Subcutaneous adipose tissue (tissue), 4 donors: ENCODE measurements around the gene ABI1. TPM values are rescaled to one million over a fixed set of nuclear protein-coding genes. Genes with fewer than 3 reads are reported as not detected.

Experiments used
- CTCF ChIP-seq: fragments of 450-650 bp; IDR thresholded peaks from one replicate; pipeline ENCODE4 v1.5.1; 2016; ENCODE audit warnings: low read depth, mild to moderate bottlenecking, control low read depth, antibody characterized with exemption, moderate library complexity
- total RNA-seq, 4 donors: library from RNA; depleted of rRNA; stranded (reverse); fragments of >200 nt; gene quantifications; one replicate each; pipeline ENCODE4 v1.1.0, GENCODE V29; 2016

The ABI1 gene
- 10 to 100 TPM; 38.2 to 65.4 (median 48.1) TPM for total RNA-seq

GRCh38 chr10:26860443-26861204 lies at the start of gene ABI1:
Gene ABI1, minus strand, starts transcription at chr10:26860958. Its CDS starts 95 bp downstream, at chr10:26860863.
- TF ChIP-seq CTCF: no peak

DNA sequence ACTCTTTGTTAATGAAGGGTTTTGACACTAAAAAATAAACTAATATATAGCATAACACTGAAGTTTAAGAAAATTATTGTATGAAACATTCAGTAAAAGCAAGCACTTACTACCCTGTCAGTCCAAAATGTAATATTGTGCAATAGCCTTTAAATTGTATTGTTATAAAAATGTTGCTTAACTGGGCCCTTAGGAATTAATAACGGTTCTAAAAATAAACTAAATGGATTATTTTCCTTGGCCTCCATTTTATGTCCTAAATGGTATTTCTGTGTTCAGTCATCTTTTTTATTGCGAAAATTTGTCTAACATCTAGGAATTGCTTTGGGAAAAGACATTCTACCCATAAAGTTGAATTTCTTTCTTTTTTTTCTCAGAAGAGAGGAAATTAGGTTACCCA lies 49.0 kb upstream of the ABI1 start:
- TF ChIP-seq CTCF: no peak

- no peak for TF ChIP-seq CTCF
These were observed 42.9 kb upstream of the ABI1 start for GRCh38 chr10:26903431-26904217.

DNA sequence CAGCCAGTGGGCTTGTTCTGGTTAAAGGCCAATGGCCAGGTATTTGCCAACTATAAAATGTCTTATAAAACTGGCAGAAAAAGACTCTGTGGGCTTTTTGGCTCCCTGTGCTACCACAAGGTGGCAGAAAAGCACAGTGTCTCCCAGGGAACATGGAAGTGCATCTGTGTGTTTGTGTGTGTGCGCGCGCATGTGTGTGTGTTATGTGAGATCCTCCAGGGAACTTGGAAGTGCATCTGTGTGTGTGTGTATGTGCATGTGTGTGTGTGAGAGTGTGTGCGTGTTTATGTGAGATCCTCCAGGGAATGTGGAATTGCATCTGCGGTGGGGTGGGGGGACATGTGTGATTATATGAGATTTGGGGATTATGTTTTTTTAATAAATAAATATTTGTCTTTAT lies 30.2 kb upstream of the ABI1 start:
- no peak for TF ChIP-seq CTCF

GRCh38 chr10:26887611-26888215 lies 27.0 kb upstream of the ABI1 start:
- TF ChIP-seq CTCF: no peak

GRCh38 chr10:26881600-26882331 lies 21.0 kb upstream of the ABI1 start:
- no peak for TF ChIP-seq CTCF
